ENCODE measurements around the gene MYO7B. TPM values are rescaled to one million over a fixed set of nuclear protein-coding genes. Genes with fewer than 3 reads are reported as not detected.
A peak's percentile ranks its signal among the peaks of the same experiment; 100 is the strongest.

The MYO7B gene
- total RNA-seq, 2 donors from 2014 or later: not detected

DNA sequence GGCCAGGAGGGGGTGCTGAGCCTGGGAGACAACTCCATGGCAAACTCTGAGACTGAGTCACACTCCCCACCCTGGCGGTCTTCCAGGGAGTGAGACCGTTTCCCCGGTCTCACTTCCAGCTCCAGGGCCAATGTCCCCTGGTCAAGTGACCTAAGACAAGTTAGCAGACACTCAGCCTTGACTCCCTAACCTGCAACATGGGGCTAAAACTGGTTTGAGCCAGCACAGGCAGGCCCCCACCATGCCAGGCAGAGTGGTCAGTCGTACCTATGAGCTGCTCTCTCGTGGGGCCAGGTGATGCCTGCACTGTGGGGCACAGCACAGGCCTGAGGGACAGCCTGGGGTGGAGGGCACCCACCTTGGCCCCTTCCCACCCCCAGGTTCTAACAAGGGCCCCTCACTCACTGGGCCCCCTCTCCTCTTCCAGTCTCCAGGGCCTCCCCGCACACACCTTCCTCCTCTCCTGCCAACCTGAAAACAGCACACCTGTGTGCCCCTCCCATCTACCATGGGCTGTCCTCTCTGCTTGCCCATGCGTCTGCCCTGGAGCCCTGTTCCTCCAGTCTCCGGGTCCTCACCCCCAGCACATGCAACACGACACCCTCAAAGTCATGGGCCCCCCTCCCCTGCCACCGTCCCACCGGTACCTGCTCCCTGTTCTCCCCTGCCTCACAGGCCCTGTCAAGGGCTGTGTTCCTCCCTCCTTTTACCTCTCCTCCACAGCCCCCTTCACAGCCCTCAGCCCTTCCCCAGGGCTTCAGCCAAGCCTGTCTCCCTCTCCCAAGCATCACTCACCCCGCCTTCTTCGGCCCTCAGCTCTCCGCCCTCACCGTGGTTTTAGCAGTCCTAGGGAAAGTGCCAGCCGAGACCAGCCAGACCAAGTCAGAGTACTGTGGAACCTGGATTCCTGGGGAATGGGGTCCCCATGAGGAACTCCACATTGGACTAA lies 112.0 kb downstream of the MYO7B start:
- no peak overlapping the region for H3K27ac Mint-ChIP-seq
- H3K4me1 Mint-ChIP-seq (ENCODE audit: low read depth in 2 of 2): peaks cover 0 to 8% of the 10 kb centered on the region in 2 donors
- no peaks in the 10 kb centered on the region for H3K36me3 Mint-ChIP-seq
- DNase-seq (ENCODE audit: low spot score) (no peak), ATAC-seq (no peak)
- H3K9me3 Mint-ChIP-seq: no peaks in the 10 kb centered on the region
- H3K4me3 Mint-ChIP-seq: no peak overlapping the region
- no peaks in the 10 kb centered on the region for H3K27me3 Mint-ChIP-seq

DNA sequence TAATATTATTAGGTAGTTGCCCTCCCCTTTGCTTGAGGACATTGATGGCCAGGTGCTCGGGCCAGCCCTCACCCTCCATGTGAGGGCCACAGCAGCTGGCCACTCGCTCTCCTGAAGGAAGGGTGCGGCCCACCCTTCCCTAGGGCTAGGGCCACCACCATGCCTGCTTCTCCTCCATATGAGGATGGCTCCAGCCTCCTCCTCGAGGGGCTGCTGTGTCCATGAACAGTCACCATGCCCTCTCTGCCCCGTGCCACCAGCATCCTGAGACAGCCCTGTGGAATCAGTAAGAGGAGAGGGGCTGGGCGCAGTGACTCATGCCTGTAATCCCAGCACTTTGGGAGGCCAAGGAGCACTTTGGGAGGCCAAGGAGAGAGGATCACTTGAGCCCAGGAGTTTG lies 112.8 kb downstream of the MYO7B start:
- ATAC-seq: no peak
- no peaks in the 10 kb centered on the region for H3K27me3 Mint-ChIP-seq
- no peak overlapping the region for H3K27ac Mint-ChIP-seq
- no peaks in the 10 kb centered on the region for H3K36me3 Mint-ChIP-seq
- no peak for DNase-seq (ENCODE audit: low spot score)
- peaks cover 0 to 8% of the 10 kb centered on the region in 2 donors for H3K4me1 Mint-ChIP-seq (ENCODE audit: low read depth in 2 of 2)
- no peak overlapping the region for H3K4me3 Mint-ChIP-seq
- no peaks in the 10 kb centered on the region for H3K9me3 Mint-ChIP-seq

DNA sequence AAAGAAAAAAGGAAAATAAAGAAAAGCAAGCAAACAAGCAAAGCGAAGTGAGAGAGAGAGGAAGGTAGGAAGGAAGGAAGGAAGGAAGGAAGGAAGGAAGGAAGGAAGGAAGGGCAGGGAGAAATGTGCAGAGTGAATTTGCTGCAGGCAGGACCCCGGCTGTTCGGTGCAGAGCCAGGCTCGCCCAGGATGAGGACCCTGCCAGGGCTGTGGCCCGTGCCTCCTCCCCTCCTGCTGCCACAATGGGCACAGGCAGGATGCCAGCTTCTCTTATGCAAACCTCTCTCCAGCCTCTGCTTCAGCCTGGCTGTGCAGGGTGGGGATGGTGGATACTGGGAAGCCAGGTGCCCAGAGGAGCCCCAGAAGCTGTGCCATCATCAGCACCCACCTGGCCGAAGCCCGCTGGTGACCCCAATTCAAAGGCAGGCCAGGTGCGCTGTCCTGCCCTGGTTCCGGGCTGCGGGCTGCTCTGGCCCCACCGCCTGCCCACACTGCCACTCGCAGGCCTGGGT lies 113.7 kb downstream of the MYO7B start:
- Mint-ChIP-seq H3K36me3 (no peaks in the 10 kb centered on the region), H3K4me1 (ENCODE audit: low read depth in 2 of 2) (peaks cover 0 to 6% of the 10 kb centered on the region in 2 donors), H3K4me3 (no peak overlapping the region), H3K9me3 (no peaks in the 10 kb centered on the region), H3K27ac (no peak overlapping the region), H3K27me3 (no peaks in the 10 kb centered on the region)
- no peak for ATAC-seq
- no peak for DNase-seq (ENCODE audit: low spot score)

- Mint-ChIP-seq H3K27me3 (no peaks in the 10 kb centered on the region), H3K4me1 (ENCODE audit: low read depth in 2 of 2) (peaks cover 0 to 6% of the 10 kb centered on the region in 2 donors), H3K9me3 (no peaks in the 10 kb centered on the region), H3K4me3 (no peak overlapping the region), H3K27ac (no peak overlapping the region), H3K36me3 (no peaks in the 10 kb centered on the region)
- ATAC-seq: peak; percentile 57 to 58
- peak; percentile 82 for DNase-seq (ENCODE audit: low spot score)
Measured at GRCh38 chr2:127649684-127650040, 114.2 kb downstream of the MYO7B start.

GRCh38 chr2:127650041-127650784 lies 114.7 kb downstream of the MYO7B start:
- DNase-seq (ENCODE audit: low spot score) (no peak), ATAC-seq (no peak)
- H3K4me1 Mint-ChIP-seq (ENCODE audit: low read depth in 2 of 2): peaks cover 0 to 6% of the 10 kb centered on the region in 2 donors
- no peak overlapping the region for H3K4me3 Mint-ChIP-seq
- H3K36me3 Mint-ChIP-seq: no peaks in the 10 kb centered on the region
- no peaks in the 10 kb centered on the region for H3K9me3 Mint-ChIP-seq
- no peaks in the 10 kb centered on the region for H3K27me3 Mint-ChIP-seq
- no peak overlapping the region for H3K27ac Mint-ChIP-seq

DNA sequence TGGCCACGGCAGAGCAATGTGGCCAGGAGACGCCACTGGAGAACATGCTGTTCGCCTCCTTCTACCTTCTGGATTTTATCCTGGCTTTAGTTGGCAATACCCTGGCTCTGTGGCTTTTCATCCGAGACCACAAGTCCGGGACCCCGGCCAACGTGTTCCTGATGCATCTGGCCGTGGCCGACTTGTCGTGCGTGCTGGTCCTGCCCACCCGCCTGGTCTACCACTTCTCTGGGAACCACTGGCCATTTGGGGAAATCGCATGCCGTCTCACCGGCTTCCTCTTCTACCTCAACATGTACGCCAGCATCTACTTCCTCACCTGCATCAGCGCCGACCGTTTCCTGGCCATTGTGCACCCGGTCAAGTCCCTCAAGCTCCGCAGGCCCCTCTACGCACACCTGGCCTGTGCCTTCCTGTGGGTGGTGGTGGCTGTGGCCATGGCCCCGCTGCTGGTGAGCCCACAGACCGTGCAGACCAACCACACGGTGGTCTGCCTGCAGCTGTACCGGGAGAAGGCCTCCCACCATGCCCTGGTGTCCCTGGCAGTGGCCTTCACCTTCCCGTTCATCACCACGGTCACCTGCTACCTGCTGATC lies 115.4 kb downstream of the MYO7B start:
- H3K9me3 Mint-ChIP-seq: no peaks in the 10 kb centered on the region
- no peaks in the 10 kb centered on the region for H3K36me3 Mint-ChIP-seq
- peaks cover 0 to 6% of the 10 kb centered on the region in 2 donors for H3K4me1 Mint-ChIP-seq (ENCODE audit: low read depth in 2 of 2)
- no peak for DNase-seq (ENCODE audit: low spot score)
- H3K4me3 Mint-ChIP-seq: no peak overlapping the region
- H3K27ac Mint-ChIP-seq: no peak overlapping the region
- no peaks in the 10 kb centered on the region for H3K27me3 Mint-ChIP-seq
- no peak for ATAC-seq

DNA sequence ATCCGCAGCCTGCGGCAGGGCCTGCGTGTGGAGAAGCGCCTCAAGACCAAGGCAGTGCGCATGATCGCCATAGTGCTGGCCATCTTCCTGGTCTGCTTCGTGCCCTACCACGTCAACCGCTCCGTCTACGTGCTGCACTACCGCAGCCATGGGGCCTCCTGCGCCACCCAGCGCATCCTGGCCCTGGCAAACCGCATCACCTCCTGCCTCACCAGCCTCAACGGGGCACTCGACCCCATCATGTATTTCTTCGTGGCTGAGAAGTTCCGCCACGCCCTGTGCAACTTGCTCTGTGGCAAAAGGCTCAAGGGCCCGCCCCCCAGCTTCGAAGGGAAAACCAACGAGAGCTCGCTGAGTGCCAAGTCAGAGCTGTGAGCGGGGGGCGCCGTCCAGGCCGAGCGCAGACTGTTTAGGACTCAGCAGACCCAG lies 115.9 kb downstream of the MYO7B start:
- no peak overlapping the region for H3K27ac Mint-ChIP-seq
- no peaks in the 10 kb centered on the region for H3K9me3 Mint-ChIP-seq
- peaks cover 0 to 6% of the 10 kb centered on the region in 2 donors for H3K4me1 Mint-ChIP-seq (ENCODE audit: low read depth in 2 of 2)
- ATAC-seq: no peak
- no peaks in the 10 kb centered on the region for H3K27me3 Mint-ChIP-seq
- no peak for DNase-seq (ENCODE audit: low spot score)
- no peaks in the 10 kb centered on the region for H3K36me3 Mint-ChIP-seq
- H3K4me3 Mint-ChIP-seq: no peak overlapping the region

- H3K4me1 Mint-ChIP-seq (ENCODE audit: low read depth in 2 of 2): peaks cover 0 to 6% of the 10 kb centered on the region in 2 donors
- H3K36me3 Mint-ChIP-seq: no peaks in the 10 kb centered on the region
- no peaks in the 10 kb centered on the region for H3K9me3 Mint-ChIP-seq
- no peak overlapping the region for H3K27ac Mint-ChIP-seq
- ATAC-seq: no peak
- no peaks in the 10 kb centered on the region for H3K27me3 Mint-ChIP-seq
- H3K4me3 Mint-ChIP-seq: no peak overlapping the region
- DNase-seq (ENCODE audit: low spot score): no peak
Measured at GRCh38 chr2:127651971-127652550, 116.6 kb downstream of the MYO7B start.

DNA sequence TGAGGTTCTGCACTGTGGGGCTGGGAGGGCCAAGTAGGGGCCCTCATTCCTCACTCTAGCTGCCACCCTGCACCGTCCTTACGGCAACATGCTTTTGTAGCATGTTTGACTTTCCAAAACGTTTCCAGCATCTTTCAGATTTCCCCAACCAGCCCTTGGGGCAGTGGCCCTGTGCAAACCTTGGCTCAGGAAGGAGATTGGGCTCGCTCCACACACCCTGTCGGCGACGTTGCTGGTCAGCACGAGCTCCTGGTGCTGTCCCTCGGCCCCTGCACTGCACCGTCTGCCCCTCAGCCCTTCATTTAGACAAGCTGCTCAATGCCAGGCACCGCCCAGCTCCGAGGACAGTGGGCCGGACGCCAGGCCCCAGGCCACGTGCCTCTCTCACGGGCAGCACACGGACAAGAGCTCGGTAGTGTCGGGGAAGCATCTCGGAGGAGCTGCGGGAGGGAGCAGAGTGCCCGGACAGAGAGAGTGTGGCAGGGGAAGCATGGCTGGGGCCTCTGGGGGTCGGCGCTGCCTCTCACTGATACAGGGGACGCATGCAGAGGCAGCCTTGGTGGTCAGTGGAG lies 117.4 kb downstream of the MYO7B start:
- Mint-ChIP-seq H3K9me3 (no peaks in the 10 kb centered on the region), H3K36me3 (no peaks in the 10 kb centered on the region), H3K4me3 (no peak overlapping the region), H3K27ac (no peak overlapping the region), H3K4me1 (ENCODE audit: low read depth in 2 of 2) (peaks cover 0 to 6% of the 10 kb centered on the region in 2 donors), H3K27me3 (no peaks in the 10 kb centered on the region)
- ATAC-seq: no peak
- DNase-seq (ENCODE audit: low spot score): no peak

GRCh38 chr2:127653421-127654083 lies 118.1 kb downstream of the MYO7B start:
- no peak for DNase-seq (ENCODE audit: low spot score)
- no peaks in the 10 kb centered on the region for H3K9me3 Mint-ChIP-seq
- no peaks in the 10 kb centered on the region for H3K36me3 Mint-ChIP-seq
- no peak overlapping the region for H3K4me3 Mint-ChIP-seq
- H3K4me1 Mint-ChIP-seq (ENCODE audit: low read depth in 2 of 2): peaks cover 0 to 6% of the 10 kb centered on the region in 2 donors
- ATAC-seq: no peak
- no peak overlapping the region for H3K27ac Mint-ChIP-seq
- H3K27me3 Mint-ChIP-seq: no peaks in the 10 kb centered on the region

GRCh38 chr2:127654084-127654837 lies 118.8 kb downstream of the MYO7B start:
- Mint-ChIP-seq H3K27me3 (no peaks in the 10 kb centered on the region), H3K4me3 (no peak overlapping the region), H3K36me3 (no peaks in the 10 kb centered on the region), H3K9me3 (no peaks in the 10 kb centered on the region), H3K4me1 (ENCODE audit: low read depth in 2 of 2) (peaks cover 0 to 3% of the 10 kb centered on the region in 2 donors), H3K27ac (no peak overlapping the region)
- no peak for ATAC-seq
- no peak for DNase-seq (ENCODE audit: low spot score)

DNA sequence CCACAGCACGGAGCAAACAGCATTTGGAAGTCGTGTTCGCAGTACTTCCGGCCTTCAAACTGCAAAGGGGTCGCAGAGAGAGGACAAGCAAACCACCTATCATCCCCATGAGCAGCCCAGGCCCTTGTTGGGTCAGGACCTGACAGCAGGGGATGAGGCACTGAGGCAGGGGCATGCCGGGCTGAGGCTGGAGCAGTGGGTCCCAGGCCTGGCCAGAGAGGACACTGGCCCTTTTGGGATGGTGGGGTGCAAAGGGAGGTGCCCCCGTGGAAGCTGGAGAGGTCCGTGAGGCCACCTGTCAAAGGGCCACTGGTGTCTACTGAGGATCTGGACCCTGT lies 119.3 kb downstream of the MYO7B start:
- Mint-ChIP-seq H3K9me3 (no peaks in the 10 kb centered on the region), H3K27me3 (no peaks in the 10 kb centered on the region), H3K27ac (no peak overlapping the region), H3K4me3 (no peak overlapping the region), H3K4me1 (ENCODE audit: low read depth in 2 of 2) (no peaks in the 10 kb centered on the region), H3K36me3 (no peaks in the 10 kb centered on the region)
- ATAC-seq (no peak), DNase-seq (ENCODE audit: low spot score) (no peak)
